ENCODE data around the gene RPL38.
A peak's percentile ranks its signal among the peaks of the same experiment; 100 is the strongest.

RPL38 gene

GRCh38 chr17:74159226-74159840 is 44.1 kb upstream of the RPL38 start:
- Histone ChIP-seq H3K27ac (ENCODE audit: extremely low read depth, low read depth, low read length) (no peak overlapping the region), H3K36me3 (ENCODE audit: control insufficient read depth in 2 of 2, insufficient read depth in 1 of 2, low read length in 2 of 2) (no peaks in the 10 kb centered on the region), H3K4me3 (ENCODE audit: low read depth, low read length) (no peak overlapping the region), H3K9me3 (ENCODE audit: control insufficient read depth, insufficient read depth, low read depth, low read length) (no peaks in the 10 kb centered on the region), H3K4me1 (ENCODE audit: control insufficient read depth, insufficient read depth, low read length) (no peaks in the 10 kb centered on the region)
- POLR2A ChIA-PET: interaction anchor here (0.7 kb wide), 1 partner anchor 504 kb away, joined by 4 read pairs; no protein-coding TSS in a partner anchor
- no peak for TF ChIP-seq ZBTB1 (tag by site-specific recombination; IDR thresholded peaks at IDR 0.05)
- CTCF ChIA-PET: interaction anchor here (0.7 to 2.5 kb wide), 6 partner anchors 17 to 393 kb away, joined by 3 to 7 read pairs (median 4); no protein-coding TSS in a partner anchor

- Histone ChIP-seq H3K36me3 (ENCODE audit: control insufficient read depth in 2 of 2, insufficient read depth in 1 of 2, low read length in 2 of 2) (no peaks in the 10 kb centered on the region), H3K27ac (ENCODE audit: extremely low read depth, low read depth, low read length) (no peak overlapping the region), H3K4me3 (ENCODE audit: low read depth, low read length) (no peak overlapping the region), H3K9me3 (ENCODE audit: control insufficient read depth, insufficient read depth, low read depth, low read length) (no peaks in the 10 kb centered on the region), H3K4me1 (ENCODE audit: control insufficient read depth, insufficient read depth, low read length) (no peaks in the 10 kb centered on the region)
- TF ChIP-seq ZNF132 (tag by site-specific recombination; IDR thresholded peaks at IDR 0.05; ENCODE audit: borderline replicate concordance) (no peak), ZNF2 (tag by site-specific recombination; IDR thresholded peaks at IDR 0.05) (no peak), GLIS2 (tag by site-specific recombination; IDR thresholded peaks at IDR 0.05) (no peak), GLI4 (tag by site-specific recombination; IDR thresholded peaks at IDR 0.05) (no peak), MYNN (tag by site-specific recombination; IDR thresholded peaks at IDR 0.05; ENCODE audit: borderline replicate concordance) (no peak), KLF16 (tag by site-specific recombination; IDR thresholded peaks at IDR 0.05) (no peak), GLI2 (tag by site-specific recombination; IDR thresholded peaks at IDR 0.05; ENCODE audit: borderline replicate concordance, low read depth) (no peak), ZNF121 (tag by site-specific recombination; IDR thresholded peaks at IDR 0.05) (no peak)
- POLR2A ChIA-PET: no interaction called here
- CTCF ChIA-PET: interaction anchor here (0.5 to 2.5 kb wide), 3 partner anchors 15 to 340 kb away, joined by 3 to 7 read pairs (median 4); no protein-coding TSS in a partner anchor
Measured at GRCh38 chr17:74160656-74161502, 42.6 kb upstream of the RPL38 start.

- no peaks in the 10 kb centered on the region for H3K9me3 ChIP-seq (ENCODE audit: control insufficient read depth, insufficient read depth, low read depth, low read length)
- ChIA-PET CTCF (interaction anchor here (0.6 to 2.5 kb wide), 2 partner anchors 15 to 110 kb away, joined by 3 to 7 read pairs; no protein-coding TSS in a partner anchor), POLR2A (no interaction called here)
- H3K27ac ChIP-seq (ENCODE audit: extremely low read depth, low read depth, low read length): no peak overlapping the region
- H3K4me3 ChIP-seq (ENCODE audit: low read depth, low read length): no peak overlapping the region
- H3K36me3 ChIP-seq (ENCODE audit: control insufficient read depth in 2 of 2, insufficient read depth in 1 of 2, low read length in 2 of 2): no peaks in the 10 kb centered on the region
- TF ChIP-seq ZNF654 (tag by site-specific recombination; IDR thresholded peaks at IDR 0.05; ENCODE audit: low read depth) (no peak), EGR2 (tag by site-specific recombination; IDR thresholded peaks at IDR 0.05; ENCODE audit: low read depth) (0 out of 2 replicates have a peak, but pooled peaks have one; percentile 28), ZNF169 (tag by site-specific recombination; IDR thresholded peaks at IDR 0.05) (no peak), ZBTB17 (tag by site-specific recombination; IDR thresholded peaks at IDR 0.05) (no peak)
- no peaks in the 10 kb centered on the region for H3K4me1 ChIP-seq (ENCODE audit: control insufficient read depth, insufficient read depth, low read length)
Measured at GRCh38 chr17:74161503-74161875, 42.0 kb upstream of the RPL38 start.

- no peaks in the 10 kb centered on the region for H3K4me1 ChIP-seq (ENCODE audit: control insufficient read depth, insufficient read depth, low read length)
- no peak overlapping the region for H3K4me3 ChIP-seq (ENCODE audit: low read depth, low read length)
- H3K36me3 ChIP-seq (ENCODE audit: control insufficient read depth in 2 of 2, insufficient read depth in 1 of 2, low read length in 2 of 2): no peaks in the 10 kb centered on the region
- H3K9me3 ChIP-seq (ENCODE audit: control insufficient read depth, insufficient read depth, low read depth, low read length): no peaks in the 10 kb centered on the region
- no peak overlapping the region for H3K27ac ChIP-seq (ENCODE audit: extremely low read depth, low read depth, low read length)
- ChIA-PET POLR2A (no interaction called here), CTCF (interaction anchor here (1.1 kb wide), 1 partner anchor 13 kb away, joined by 3 read pairs; no protein-coding TSS in a partner anchor)
- TF ChIP-seq ZNF791 (tag by site-specific recombination; IDR thresholded peaks at IDR 0.05): no peak
- no peak for TF ChIP-seq ZNF223 (tag by site-specific recombination; IDR thresholded peaks at IDR 0.05)
- no peak for TF ChIP-seq ZSCAN30 (tag by site-specific recombination; IDR thresholded peaks at IDR 0.05)
- TF ChIP-seq CTCF (tag by site-specific recombination; IDR thresholded peaks at IDR 0.05): no peak
- no peak for TF ChIP-seq KLF17 (tag by site-specific recombination; IDR thresholded peaks at IDR 0.05)
- no peak for TF ChIP-seq AEBP2 (tag by site-specific recombination; IDR thresholded peaks at IDR 0.05; ENCODE audit: borderline replicate concordance)
- no peak for TF ChIP-seq KLF7 (tag by site-specific recombination; IDR thresholded peaks at IDR 0.05; ENCODE audit: borderline replicate concordance)
- TF ChIP-seq ZNF266 (tag by site-specific recombination; IDR thresholded peaks at IDR 0.05; ENCODE audit: low read depth): no peak
- TF ChIP-seq ZNF621 (tag by site-specific recombination; IDR thresholded peaks at IDR 0.05): no peak
- 0 out of 2 replicates have a peak, but pooled peaks have one; percentile 36 for TF ChIP-seq ZBTB48 (tag by site-specific recombination; IDR thresholded peaks at IDR 0.05)
Measured at GRCh38 chr17:74163271-74163821, 40.1 kb upstream of the RPL38 start.

All from HEK293 (cell line).